GM23338 (cell line): Measurements from ENCODE around the gene GATA5. TPM values are rescaled to one million over a fixed set of nuclear protein-coding genes. Genes with fewer than 3 reads are reported as not detected.

Source experiments
- ATAC-seq: fragments of 200-7000 bp; cut with Tn5 transposase; 3 replicates; pipeline ENCODE4 v1.9.1; 2020
- DNase-seq: peaks from one replicate; pipeline ENCODE4 v3.0.0-alpha.2; 2015; ENCODE audit warnings: low spot score
- H2AFZ ChIP-seq: fragments of 200-600 bp; sonication (generic); 2 replicates; pipeline ENCODE4 v1.8.0; 2016; ENCODE audit warnings: antibody characterized with exemption, mild to moderate bottlenecking, moderate library complexity
- H3F3A ChIP-seq: fragments of 200-600 bp; sonication (generic); replicated peaks from 2 replicates; pipeline ENCODE4 v1.8.0; 2017; ENCODE audit warnings: antibody characterized with exemption, mixed run types, low read depth
- H3K27ac ChIP-seq: fragments of 200-600 bp; sonication (generic); 2 replicates; pipeline ENCODE4 v1.6.1; 2016; ENCODE audit warnings: low read depth
- H3K27me3 ChIP-seq: fragments of 200-600 bp; sonication (generic); 2 replicates; pipeline ENCODE4 v1.8.0; 2016; ENCODE audit warnings: mild to moderate bottlenecking, mixed run types, moderate library complexity; ENCODE audit not compliant: insufficient read depth
- H3K36me3 ChIP-seq: fragments of 200-600 bp; sonication (generic); 2 replicates; pipeline ENCODE4 v1.8.0; 2016; ENCODE audit warnings: mild to moderate bottlenecking; ENCODE audit not compliant: insufficient read depth
- H3K4me1 ChIP-seq: fragments of 200-600 bp; sonication (generic); 2 replicates; pipeline ENCODE4 v1.8.0; 2016; ENCODE audit warnings: mild to moderate bottlenecking, moderate library complexity; ENCODE audit not compliant: insufficient read depth
- H3K4me2 ChIP-seq: fragments of 200-600 bp; sonication (generic); 2 replicates; pipeline ENCODE4 v1.7.1; 2017; ENCODE audit warnings: mixed run types
- H3K4me3 ChIP-seq: fragments of 200-600 bp; sonication (generic); 2 replicates; pipeline ENCODE4 v1.6.1; 2016; ENCODE audit warnings: mixed run types
- H3K79me2 ChIP-seq: fragments of 200-600 bp; sonication (generic); replicated peaks from 2 replicates; pipeline ENCODE4 v1.8.0; 2017; ENCODE audit warnings: mild to moderate bottlenecking; ENCODE audit not compliant: insufficient read depth
- H3K9me2 ChIP-seq: fragments of 200-600 bp; sonication (generic); 2 replicates; pipeline ENCODE4 v1.8.0; 2017; ENCODE audit not compliant: insufficient read depth
- H4K20me1 ChIP-seq: fragments of 200-600 bp; sonication (generic); replicated peaks from 2 replicates; pipeline ENCODE4 v1.8.0; 2017; ENCODE audit warnings: mild to moderate bottlenecking; ENCODE audit not compliant: insufficient read depth
- H3K27ac Mint-ChIP-seq: 2 replicates; pipeline ENCODE4 v1.8.0; 2020; ENCODE audit warnings: inconsistent platforms, mild to moderate bottlenecking, moderate library complexity, mixed read lengths
- H3K27me3 Mint-ChIP-seq: 3 replicates; pipeline ENCODE4 v1.8.0; 2022; ENCODE audit warnings: low read depth, mild to moderate bottlenecking, moderate library complexity, mixed read lengths, inconsistent platforms; ENCODE audit not compliant: insufficient read depth, poor library complexity
- H3K36me3 Mint-ChIP-seq: 3 replicates; pipeline ENCODE4 v1.8.0; 2021; ENCODE audit warnings: low read depth, mild to moderate bottlenecking, inconsistent platforms, moderate library complexity, mixed read lengths
- H3K4me1 Mint-ChIP-seq: 3 replicates; pipeline ENCODE4 v1.8.0; 2020; ENCODE audit warnings: mild to moderate bottlenecking, inconsistent platforms, mixed read lengths
- H3K4me3 Mint-ChIP-seq: 3 replicates; pipeline ENCODE4 v1.8.0; 2021; ENCODE audit warnings: moderate library complexity, mild to moderate bottlenecking, inconsistent platforms, mixed read lengths
- H3K9me3 Mint-ChIP-seq: 3 replicates; pipeline ENCODE4 v1.8.0; 2020; ENCODE audit warnings: moderate library complexity, mild to moderate bottlenecking, inconsistent platforms, mixed read lengths
- polyA plus RNA-seq: library from polyadenylated mRNA; unstranded; fragments of >200 nt; fragmentation: Nextera tagmentation; extraction: Ambion mirVana; gene quantifications from 2 replicates; pipeline ENCODE4 v1.2.1, GENCODE V29; 2016
- total RNA-seq: library from RNA; depleted of rRNA; stranded (reverse); fragments of >200 nt; shearing (Covaris generic); gene quantifications from 2 replicates; pipeline ENCODE4 v1.2.3, GENCODE V29; 2014
- TF ChIP-seq, protein P1 (sequence below): IDR thresholded peaks from one replicate; pipeline ENCODE4 v1.6.1; 2018; ENCODE audit warnings: antibody characterized with exemption; ENCODE audit not compliant: unreplicated experiment
- TF ChIP-seq, protein P2 (sequence below), 2 experiments: fragments of 200-600 bp in 1 of 2; sonication (generic) in 1 of 2; conservative IDR thresholded peaks; 2 replicates each; pipeline versions ENCODE4 v1.5.1 to v1.6.1; 2016 to 2017; ENCODE audit warnings: antibody characterized with exemption in 2 of 2, low read depth in 2 of 2, mild to moderate bottlenecking in 2 of 2, moderate library complexity in 1 of 2

Gene GATA5
- total and polyA plus RNA-seq, 2 experiments from 2014 or later, result 0.60 to 0.73 TPM

DNA sequence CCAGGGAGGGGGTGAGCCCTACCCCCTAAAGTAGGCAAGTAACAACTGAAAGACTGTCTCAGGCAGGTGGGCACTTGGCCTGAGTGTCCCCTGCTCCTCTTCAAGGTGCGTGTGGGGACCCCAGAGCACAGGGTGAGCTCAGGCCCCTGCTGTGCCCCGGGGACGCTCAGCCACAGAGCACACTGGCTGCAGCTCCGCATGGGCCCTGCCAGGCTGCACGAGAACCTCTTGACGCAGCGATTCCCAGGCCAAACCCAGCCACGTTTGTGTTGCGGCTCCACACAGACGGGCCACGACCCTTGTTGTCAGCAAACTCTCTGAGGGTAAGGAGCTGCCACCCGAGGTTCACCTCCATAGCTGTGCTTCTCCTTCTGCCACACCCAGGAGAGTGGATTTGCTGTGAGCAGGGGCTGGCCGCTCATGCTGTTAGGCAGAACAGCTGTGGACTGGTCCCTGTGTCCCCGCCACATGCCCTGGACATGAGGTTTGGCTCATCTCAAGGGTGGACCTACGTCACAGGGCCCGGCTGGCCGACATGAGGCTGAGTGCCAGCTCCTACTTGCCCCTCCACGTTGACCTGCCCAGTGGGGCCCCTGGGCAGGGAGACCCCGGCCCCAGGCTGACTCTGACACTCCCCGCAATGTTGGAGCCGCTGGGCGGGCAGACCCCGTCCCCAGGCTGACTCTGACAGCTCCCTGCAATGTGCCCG is 29.7 kb upstream of the GATA5 start:
- ATAC-seq, result no peak
- H2AFZ ChIP-seq, result no peak overlapping the region
- no peaks in the 10 kb centered on the region for H3K4me1 ChIP-seq
- H4K20me1 ChIP-seq, result no peaks in the 10 kb centered on the region
- DNase-seq, result no peak
- TF ChIP-seq, protein P1, sequence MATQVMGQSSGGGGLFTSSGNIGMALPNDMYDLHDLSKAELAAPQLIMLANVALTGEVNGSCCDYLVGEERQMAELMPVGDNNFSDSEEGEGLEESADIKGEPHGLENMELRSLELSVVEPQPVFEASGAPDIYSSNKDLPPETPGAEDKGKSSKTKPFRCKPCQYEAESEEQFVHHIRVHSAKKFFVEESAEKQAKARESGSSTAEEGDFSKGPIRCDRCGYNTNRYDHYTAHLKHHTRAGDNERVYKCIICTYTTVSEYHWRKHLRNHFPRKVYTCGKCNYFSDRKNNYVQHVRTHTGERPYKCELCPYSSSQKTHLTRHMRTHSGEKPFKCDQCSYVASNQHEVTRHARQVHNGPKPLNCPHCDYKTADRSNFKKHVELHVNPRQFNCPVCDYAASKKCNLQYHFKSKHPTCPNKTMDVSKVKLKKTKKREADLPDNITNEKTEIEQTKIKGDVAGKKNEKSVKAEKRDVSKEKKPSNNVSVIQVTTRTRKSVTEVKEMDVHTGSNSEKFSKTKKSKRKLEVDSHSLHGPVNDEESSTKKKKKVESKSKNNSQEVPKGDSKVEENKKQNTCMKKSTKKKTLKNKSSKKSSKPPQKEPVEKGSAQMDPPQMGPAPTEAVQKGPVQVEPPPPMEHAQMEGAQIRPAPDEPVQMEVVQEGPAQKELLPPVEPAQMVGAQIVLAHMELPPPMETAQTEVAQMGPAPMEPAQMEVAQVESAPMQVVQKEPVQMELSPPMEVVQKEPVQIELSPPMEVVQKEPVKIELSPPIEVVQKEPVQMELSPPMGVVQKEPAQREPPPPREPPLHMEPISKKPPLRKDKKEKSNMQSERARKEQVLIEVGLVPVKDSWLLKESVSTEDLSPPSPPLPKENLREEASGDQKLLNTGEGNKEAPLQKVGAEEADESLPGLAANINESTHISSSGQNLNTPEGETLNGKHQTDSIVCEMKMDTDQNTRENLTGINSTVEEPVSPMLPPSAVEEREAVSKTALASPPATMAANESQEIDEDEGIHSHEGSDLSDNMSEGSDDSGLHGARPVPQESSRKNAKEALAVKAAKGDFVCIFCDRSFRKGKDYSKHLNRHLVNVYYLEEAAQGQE, result no peak
- H3K27ac Mint-ChIP-seq, result no peak overlapping the region
- H3K4me3 Mint-ChIP-seq, result no peak overlapping the region
- H3K4me1 Mint-ChIP-seq, result no peaks in the 10 kb centered on the region; the same call in 2 of the 3 replicates
- H3K9me2 ChIP-seq, result no peaks in the 10 kb centered on the region
- H3K79me2 ChIP-seq, result no peaks in the 10 kb centered on the region
- no peak overlapping the region for H3K4me2 ChIP-seq
- H3K36me3 Mint-ChIP-seq, result no peaks in the 10 kb centered on the region; the same call in 2 of the 3 replicates
- no peaks in the 10 kb centered on the region for H3K27me3 ChIP-seq
- H3K4me3 ChIP-seq, result no peak overlapping the region
- 0 out of 2 replicates have a peak, but pooled peaks cover 3% of the 10 kb centered on the region for H3F3A ChIP-seq
- peaks cover 16% of the 10 kb centered on the region for H3K27me3 Mint-ChIP-seq
- H3K36me3 ChIP-seq, result no peaks in the 10 kb centered on the region
- peaks cover under 1% of the 10 kb centered on the region; the same call in 1 of the 3 replicates for H3K9me3 Mint-ChIP-seq
- no peak overlapping the region for H3K27ac ChIP-seq

DNA sequence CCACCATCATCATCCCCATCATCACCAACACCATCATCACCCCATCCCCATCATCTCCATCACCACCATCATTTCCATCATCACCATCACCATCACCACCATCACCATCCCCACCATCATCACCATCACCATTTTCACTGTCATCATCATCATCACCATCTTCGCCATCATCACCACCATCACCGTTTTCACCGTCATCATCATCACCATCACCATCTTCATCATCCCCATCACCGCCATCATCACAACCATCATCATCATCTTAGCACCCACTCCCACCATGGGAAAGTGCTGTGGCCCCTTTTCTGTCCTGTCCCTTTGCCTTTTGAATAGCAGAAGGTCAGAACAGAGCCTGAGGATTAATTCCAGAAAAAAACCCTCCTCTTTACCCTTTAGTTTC is 28.5 kb upstream of the GATA5 start:
- Mint-ChIP-seq H3K27me3 (peaks cover 22% of the 10 kb centered on the region), H3K4me3 (no peak overlapping the region), H3K4me1 (no peaks in the 10 kb centered on the region; the same call in 1 of the 3 replicates)

More for the DNA sequence above, 28.5 kb upstream of the GATA5 start:
- Histone ChIP-seq H3F3A (peaks cover 5% of the 10 kb centered on the region; the same call in 1 of the 2 replicates), H3K36me3 (no peaks in the 10 kb centered on the region), H3K4me3 (no peak overlapping the region), H2AFZ (no peak overlapping the region), H3K9me2 (no peaks in the 10 kb centered on the region), H3K27ac (no peak overlapping the region), H3K4me2 (no peak overlapping the region), H3K27me3 (no peaks in the 10 kb centered on the region), H3K4me1 (no peaks in the 10 kb centered on the region), H3K79me2 (no peaks in the 10 kb centered on the region), H4K20me1 (no peaks in the 10 kb centered on the region)
- no peak overlapping the region for H3K27ac Mint-ChIP-seq
- ATAC-seq, result no peak
- TF ChIP-seq, protein P2, sequence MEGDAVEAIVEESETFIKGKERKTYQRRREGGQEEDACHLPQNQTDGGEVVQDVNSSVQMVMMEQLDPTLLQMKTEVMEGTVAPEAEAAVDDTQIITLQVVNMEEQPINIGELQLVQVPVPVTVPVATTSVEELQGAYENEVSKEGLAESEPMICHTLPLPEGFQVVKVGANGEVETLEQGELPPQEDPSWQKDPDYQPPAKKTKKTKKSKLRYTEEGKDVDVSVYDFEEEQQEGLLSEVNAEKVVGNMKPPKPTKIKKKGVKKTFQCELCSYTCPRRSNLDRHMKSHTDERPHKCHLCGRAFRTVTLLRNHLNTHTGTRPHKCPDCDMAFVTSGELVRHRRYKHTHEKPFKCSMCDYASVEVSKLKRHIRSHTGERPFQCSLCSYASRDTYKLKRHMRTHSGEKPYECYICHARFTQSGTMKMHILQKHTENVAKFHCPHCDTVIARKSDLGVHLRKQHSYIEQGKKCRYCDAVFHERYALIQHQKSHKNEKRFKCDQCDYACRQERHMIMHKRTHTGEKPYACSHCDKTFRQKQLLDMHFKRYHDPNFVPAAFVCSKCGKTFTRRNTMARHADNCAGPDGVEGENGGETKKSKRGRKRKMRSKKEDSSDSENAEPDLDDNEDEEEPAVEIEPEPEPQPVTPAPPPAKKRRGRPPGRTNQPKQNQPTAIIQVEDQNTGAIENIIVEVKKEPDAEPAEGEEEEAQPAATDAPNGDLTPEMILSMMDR (conservative IDR thresholded peaks at IDR 0.05; ENCODE audit: low read depth in 2 of 2), result no peak
- TF ChIP-seq, protein P1, result no peak
- peaks cover 3% of the 10 kb centered on the region; the same call in 2 of the 3 replicates for H3K9me3 Mint-ChIP-seq
- H3K36me3 Mint-ChIP-seq, result no peaks in the 10 kb centered on the region; the same call in 2 of the 3 replicates
- DNase-seq, result no peak
